ENCODE data around the gene MYBPC3. TPM values are rescaled to one million over a fixed set of nuclear protein-coding genes. Genes with fewer than 3 reads are reported as not detected.

Gene MYBPC3
- total RNA-seq, 1 donor from 2014 or later: not detected

- H3K36me3 Mint-ChIP-seq (ENCODE audit: low read depth, unreplicated experiment): peaks cover 4% of the 10 kb centered on the region
- FAIRE-seq (no peak), DNase-seq (ENCODE audit: low read depth) (no peak)
- H3K36me3 ChIP-seq (ENCODE audit: insufficient read depth, low read length): no peaks in the 10 kb centered on the region
- H3K79me2 ChIP-seq (ENCODE audit: insufficient read depth, low read length): no peaks in the 10 kb centered on the region
- H3K27ac Mint-ChIP-seq (ENCODE audit: unreplicated experiment): no peak overlapping the region
- no peaks in the 10 kb centered on the region for H3K9me3 ChIP-seq (ENCODE audit: insufficient read depth, low read depth, low read length)
- no peak overlapping the region for H3K27ac ChIP-seq (ENCODE audit: low read depth, low read length)
- no peaks in the 10 kb centered on the region for H3K27me3 ChIP-seq (ENCODE audit: insufficient read depth, low read length)
- H3K4me1 Mint-ChIP-seq (ENCODE audit: low read depth, unreplicated experiment): no peaks in the 10 kb centered on the region
- H4K20me1 ChIP-seq (ENCODE audit: insufficient read depth, low read length): no peaks in the 10 kb centered on the region
- no peaks in the 10 kb centered on the region for H3K4me1 ChIP-seq (ENCODE audit: insufficient read depth, low read length)
- no peak overlapping the region for H3K4me2 ChIP-seq (ENCODE audit: low read length)
- H3K27me3 Mint-ChIP-seq (ENCODE audit: low read depth, unreplicated experiment): peaks cover 12% of the 10 kb centered on the region
- no peak overlapping the region for H3K4me3 Mint-ChIP-seq (ENCODE audit: unreplicated experiment)
- H2AFZ ChIP-seq (ENCODE audit: low read depth, low read length): no peak overlapping the region
- H3K9me3 Mint-ChIP-seq (ENCODE audit: unreplicated experiment): no peaks in the 10 kb centered on the region
- H3K9ac ChIP-seq (ENCODE audit: low read length): no peak overlapping the region
- no peak overlapping the region for H3K4me3 ChIP-seq (ENCODE audit: insufficient read depth, low read depth, low read length)
- no peak for TF ChIP-seq CTCF (IDR thresholded peaks at IDR 0.05; ENCODE audit: insufficient read depth, low read depth, low read length)
- TF ChIP-seq EZH2 (IDR thresholded peaks at IDR 0.05; ENCODE audit: insufficient read depth, low read length): no peak
Observed at GRCh38 chr11:47333886-47334443, 18.5 kb downstream of the MYBPC3 start.

- Histone ChIP-seq H3K9me3 (ENCODE audit: insufficient read depth, low read depth, low read length) (no peaks in the 10 kb centered on the region), H4K20me1 (ENCODE audit: insufficient read depth, low read length) (no peaks in the 10 kb centered on the region), H3K27me3 (ENCODE audit: insufficient read depth, low read length) (no peaks in the 10 kb centered on the region), H3K79me2 (ENCODE audit: insufficient read depth, low read length) (no peaks in the 10 kb centered on the region), H3K36me3 (ENCODE audit: insufficient read depth, low read length) (no peaks in the 10 kb centered on the region), H3K27ac (ENCODE audit: low read depth, low read length) (no peak overlapping the region), H3K4me3 (ENCODE audit: insufficient read depth, low read depth, low read length) (no peak overlapping the region), H2AFZ (ENCODE audit: low read depth, low read length) (no peak overlapping the region), H3K4me2 (ENCODE audit: low read length) (no peak overlapping the region), H3K9ac (ENCODE audit: low read length) (no peak overlapping the region), H3K4me1 (ENCODE audit: insufficient read depth, low read length) (no peaks in the 10 kb centered on the region)
- H3K36me3 Mint-ChIP-seq (ENCODE audit: low read depth, unreplicated experiment): peaks cover 6% of the 10 kb centered on the region
- TF ChIP-seq EZH2 (IDR thresholded peaks at IDR 0.05; ENCODE audit: insufficient read depth, low read length): no peak
- TF ChIP-seq CTCF (IDR thresholded peaks at IDR 0.05; ENCODE audit: insufficient read depth, low read depth, low read length): no peak
- FAIRE-seq: no peak
- no peak for DNase-seq (ENCODE audit: low read depth)
- H3K9me3 Mint-ChIP-seq (ENCODE audit: unreplicated experiment): no peaks in the 10 kb centered on the region
- H3K4me3 Mint-ChIP-seq (ENCODE audit: unreplicated experiment): no peak overlapping the region
- H3K27me3 Mint-ChIP-seq (ENCODE audit: low read depth, unreplicated experiment): peaks cover 11% of the 10 kb centered on the region
- H3K27ac Mint-ChIP-seq (ENCODE audit: unreplicated experiment): no peak overlapping the region
- no peaks in the 10 kb centered on the region for H3K4me1 Mint-ChIP-seq (ENCODE audit: low read depth, unreplicated experiment)
Observed at GRCh38 chr11:47333526-47333845, 19.0 kb downstream of the MYBPC3 start.

- Histone ChIP-seq H3K4me2 (ENCODE audit: low read length) (no peak overlapping the region), H4K20me1 (ENCODE audit: insufficient read depth, low read length) (no peaks in the 10 kb centered on the region), H3K27me3 (ENCODE audit: insufficient read depth, low read length) (no peaks in the 10 kb centered on the region), H3K36me3 (ENCODE audit: insufficient read depth, low read length) (no peaks in the 10 kb centered on the region), H3K27ac (ENCODE audit: low read depth, low read length) (no peak overlapping the region), H3K9me3 (ENCODE audit: insufficient read depth, low read depth, low read length) (no peaks in the 10 kb centered on the region), H2AFZ (ENCODE audit: low read depth, low read length) (no peak overlapping the region), H3K9ac (ENCODE audit: low read length) (no peak overlapping the region), H3K4me1 (ENCODE audit: insufficient read depth, low read length) (no peaks in the 10 kb centered on the region), H3K4me3 (ENCODE audit: insufficient read depth, low read depth, low read length) (no peak overlapping the region), H3K79me2 (ENCODE audit: insufficient read depth, low read length) (no peaks in the 10 kb centered on the region)
- Mint-ChIP-seq H3K27me3 (ENCODE audit: low read depth, unreplicated experiment) (peaks cover 7% of the 10 kb centered on the region), H3K27ac (ENCODE audit: unreplicated experiment) (no peak overlapping the region), H3K4me1 (ENCODE audit: low read depth, unreplicated experiment) (no peaks in the 10 kb centered on the region), H3K9me3 (ENCODE audit: unreplicated experiment) (no peaks in the 10 kb centered on the region), H3K4me3 (ENCODE audit: unreplicated experiment) (no peak overlapping the region), H3K36me3 (ENCODE audit: low read depth, unreplicated experiment) (peaks cover 6% of the 10 kb centered on the region)
- FAIRE-seq (no peak), DNase-seq (ENCODE audit: low read depth) (no peak)
- TF ChIP-seq CTCF (IDR thresholded peaks at IDR 0.05; ENCODE audit: insufficient read depth, low read depth, low read length) (no peak), EZH2 (IDR thresholded peaks at IDR 0.05; ENCODE audit: insufficient read depth, low read length) (no peak)
Observed at GRCh38 chr11:47332791-47333525, 19.5 kb downstream of the MYBPC3 start.
